MG63 (cell line): ENCODE measurements around the gene YES1. TPM values are rescaled to one million over a fixed set of nuclear protein-coding genes. Genes with fewer than 3 reads are reported as not detected.

Experiments
- DNase-seq: peaks from one replicate; pipeline ENCODE4 v3.0.0-alpha.2; 2020
- H3K27me3 ChIP-seq: fragments of 250-450 bp; sonication (Bioruptor Pico); 2 replicates; pipeline ENCODE4 v1.5.1; 2020; ENCODE audit warnings: mild to moderate bottlenecking, moderate library complexity
- H3K36me3 ChIP-seq: fragments of 250-450 bp; sonication (Bioruptor Pico); 2 replicates; pipeline ENCODE4 v1.5.1; 2020; ENCODE audit warnings: mild to moderate bottlenecking, moderate library complexity
- H3K4me3 ChIP-seq: fragments of 250-450 bp; sonication (Bioruptor Pico); 2 replicates; pipeline ENCODE4 v1.5.1; 2020; ENCODE audit warnings: mild to moderate bottlenecking, moderate library complexity
- H3K9me3 ChIP-seq: fragments of 250-450 bp; sonication (Bioruptor Pico); 2 replicates; pipeline ENCODE4 v1.5.1; 2020; ENCODE audit warnings: mild to moderate bottlenecking, moderate library complexity
- total RNA-seq: library from RNA; depleted of rRNA; stranded (reverse); fragments of >200 nt; shearing (Covaris generic); gene quantifications from 2 replicates; pipeline ENCODE4 v1.2.3, GENCODE V29; 2014; ENCODE audit warnings: low replicate concordance; rRNA removed

Gene YES1
- 68.5 and 95.9 TPM in 2 replicates for total RNA-seq

DNA sequence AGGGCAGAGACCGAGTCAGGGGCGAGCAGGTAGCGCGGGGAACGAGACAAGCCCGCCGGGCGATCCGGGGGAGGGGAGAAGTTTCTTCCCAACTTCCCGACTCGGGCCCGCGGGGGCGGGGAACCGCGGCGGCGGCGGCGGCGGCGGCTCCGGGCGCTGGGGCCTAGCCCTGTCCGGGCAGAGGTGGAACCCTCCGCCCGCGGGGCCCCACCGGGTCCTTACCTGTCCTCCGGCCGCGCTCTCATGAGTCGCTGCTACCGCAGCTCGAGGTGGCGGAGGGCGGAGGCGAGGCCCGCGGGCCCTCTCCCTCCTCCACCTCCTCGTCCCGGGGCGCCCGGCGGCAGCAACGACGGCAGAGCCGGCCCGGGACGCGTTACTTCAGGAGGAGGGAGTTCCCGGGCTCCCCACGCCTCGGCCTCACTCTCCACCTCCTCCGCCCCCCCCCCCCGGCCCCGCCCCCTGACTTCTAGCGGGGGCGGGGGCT is at the start of gene YES1:
Gene YES1 (minus strand): TSS at position 351 of the 484 bp plus-strand sequence. CDS start 55,415 bp downstream, outside the sequence.
- Histone ChIP-seq H3K4me3 (peak within 1 kb of the TSS; percentile 83), H3K36me3 (no peaks in the 10 kb centered on the region), H3K9me3 (no peaks in the 10 kb centered on the region), H3K27me3 (no peaks in the 10 kb centered on the region)
- DNase-seq, result peak; percentile 66

DNA sequence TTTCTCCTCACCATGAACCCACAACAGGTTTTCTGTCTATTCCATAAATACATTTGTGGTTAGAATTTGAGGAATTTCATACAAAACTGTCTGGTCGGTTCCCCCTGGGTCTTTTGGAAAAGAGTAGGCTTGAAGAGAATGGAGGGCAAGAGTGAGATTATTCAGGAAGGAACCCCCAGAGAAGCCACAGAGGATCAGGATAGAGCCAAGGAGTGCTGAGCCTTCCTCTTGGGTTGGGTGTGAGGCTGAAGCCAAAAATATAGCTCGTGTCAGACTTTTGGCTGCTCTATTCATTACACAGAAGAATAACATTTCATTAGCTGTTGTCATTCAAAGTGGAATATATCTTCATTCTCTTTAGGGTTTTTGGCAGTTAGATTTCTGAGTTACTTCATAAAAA is 45.9 kb upstream of the YES1 start:
- H3K9me3 ChIP-seq, result no peaks in the 10 kb centered on the region
- DNase-seq, result peak; percentile 53
- no peaks in the 10 kb centered on the region for H3K27me3 ChIP-seq
- no peaks in the 10 kb centered on the region for H3K36me3 ChIP-seq
- H3K4me3 ChIP-seq, result no peak overlapping the region

DNA sequence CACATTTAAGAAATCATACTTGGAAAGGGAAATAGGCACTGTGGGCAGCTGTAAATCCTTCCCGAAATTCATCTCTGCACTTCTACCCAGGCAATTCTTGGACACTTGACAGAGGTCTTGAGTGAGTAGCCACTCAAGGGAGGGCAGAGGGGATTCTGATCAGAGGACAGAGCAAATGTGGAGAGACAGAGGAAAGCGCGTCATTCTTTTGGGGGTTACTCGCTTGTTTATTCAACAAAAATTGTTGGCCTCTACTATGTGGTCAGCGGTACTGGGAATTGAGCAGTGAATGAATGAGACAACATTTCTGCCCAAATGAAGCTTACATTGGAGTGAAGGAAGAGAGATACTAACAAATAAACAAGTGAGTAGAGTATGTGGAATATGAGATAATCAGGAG is 41.4 kb upstream of the YES1 start:
- H3K4me3 ChIP-seq, result no peak overlapping the region
- no peaks in the 10 kb centered on the region for H3K9me3 ChIP-seq
- H3K27me3 ChIP-seq, result no peaks in the 10 kb centered on the region
- DNase-seq, result peak; percentile 61
- H3K36me3 ChIP-seq, result no peaks in the 10 kb centered on the region

DNA sequence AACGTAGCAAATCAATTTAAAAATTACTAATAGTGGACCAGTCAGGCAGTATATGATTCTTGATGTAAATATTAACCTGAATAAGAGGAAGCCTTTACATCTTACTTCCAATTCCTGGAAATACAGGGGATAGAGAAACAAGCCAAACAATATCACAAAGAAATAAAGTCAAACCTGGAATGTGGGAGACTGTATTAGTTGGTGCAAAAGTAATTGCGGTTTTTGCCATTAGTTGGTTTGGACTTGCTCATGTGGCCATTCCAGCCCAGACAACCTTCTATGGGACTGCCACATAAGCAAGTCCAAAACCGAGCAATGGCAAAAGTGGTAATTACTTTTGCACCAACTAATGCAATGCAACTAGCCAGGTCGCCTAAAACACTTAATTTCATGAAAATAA is 38.9 kb upstream of the YES1 start:
- Histone ChIP-seq H3K4me3 (no peak overlapping the region), H3K27me3 (no peaks in the 10 kb centered on the region), H3K9me3 (no peaks in the 10 kb centered on the region), H3K36me3 (no peaks in the 10 kb centered on the region)
- DNase-seq, result no peak

DNA sequence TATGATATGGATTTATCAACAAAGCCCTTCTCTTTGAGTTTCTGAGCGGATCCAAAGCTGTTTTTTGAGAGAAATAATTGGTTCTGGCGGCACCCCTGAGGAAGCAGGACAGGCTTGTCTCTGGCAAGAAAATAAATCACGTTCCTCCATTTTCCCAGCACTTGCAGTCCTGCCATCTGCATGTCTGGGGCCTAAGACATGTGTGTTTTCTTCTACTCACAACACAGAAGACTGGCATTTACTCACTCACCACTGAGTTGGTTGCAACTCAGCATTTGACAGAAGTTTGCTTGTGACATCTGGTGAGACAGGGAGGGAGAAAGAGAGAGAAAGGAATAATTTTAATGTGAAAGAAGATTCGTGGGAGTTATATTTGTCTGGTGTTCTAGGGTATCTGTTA is 37.0 kb upstream of the YES1 start:
- H3K4me3 ChIP-seq, result no peak overlapping the region
- no peaks in the 10 kb centered on the region for H3K36me3 ChIP-seq
- no peak for DNase-seq
- H3K27me3 ChIP-seq, result no peaks in the 10 kb centered on the region
- H3K9me3 ChIP-seq, result no peaks in the 10 kb centered on the region

DNA sequence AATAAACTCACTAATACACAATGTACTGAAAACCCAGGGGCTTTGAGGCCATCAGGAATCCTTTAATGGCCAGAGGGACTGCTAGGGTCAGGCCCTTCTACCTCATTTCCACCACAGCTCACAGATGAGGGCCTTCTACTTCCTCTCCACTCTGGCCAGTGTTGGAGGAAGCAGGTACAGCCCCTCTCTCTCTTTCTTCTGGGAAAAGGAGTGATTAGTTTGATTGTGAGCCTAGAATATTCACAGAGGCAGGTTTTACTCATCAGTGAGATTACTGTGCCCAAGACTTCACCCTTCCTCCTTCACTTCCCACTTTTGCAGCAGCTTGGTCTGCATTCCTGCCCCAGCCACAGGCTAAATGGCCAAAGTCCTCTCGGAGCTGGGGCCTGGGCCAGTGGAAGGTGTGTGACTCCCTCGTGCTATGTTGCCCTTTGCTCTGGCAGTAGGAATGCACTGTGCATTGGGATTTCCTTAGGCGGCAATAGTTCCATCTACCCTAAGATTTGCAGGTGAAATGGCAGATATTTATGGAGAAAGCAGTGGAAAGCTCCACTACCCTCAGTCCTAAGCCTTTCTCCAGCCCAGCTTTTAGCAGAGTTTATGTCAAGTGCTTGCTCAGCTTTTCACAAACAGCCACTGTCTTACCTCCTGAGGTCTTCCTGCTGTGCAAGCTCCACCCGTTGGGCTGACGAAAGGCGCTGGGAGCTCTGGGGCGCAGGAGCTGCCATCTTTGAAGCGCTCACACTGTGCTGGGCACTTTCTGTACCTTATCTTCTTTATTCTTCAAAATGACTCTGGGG is 36.2 kb upstream of the YES1 start:
- no peak overlapping the region for H3K4me3 ChIP-seq
- H3K9me3 ChIP-seq, result no peaks in the 10 kb centered on the region
- H3K27me3 ChIP-seq, result no peaks in the 10 kb centered on the region
- no peak for DNase-seq
- H3K36me3 ChIP-seq, result no peaks in the 10 kb centered on the region

DNA sequence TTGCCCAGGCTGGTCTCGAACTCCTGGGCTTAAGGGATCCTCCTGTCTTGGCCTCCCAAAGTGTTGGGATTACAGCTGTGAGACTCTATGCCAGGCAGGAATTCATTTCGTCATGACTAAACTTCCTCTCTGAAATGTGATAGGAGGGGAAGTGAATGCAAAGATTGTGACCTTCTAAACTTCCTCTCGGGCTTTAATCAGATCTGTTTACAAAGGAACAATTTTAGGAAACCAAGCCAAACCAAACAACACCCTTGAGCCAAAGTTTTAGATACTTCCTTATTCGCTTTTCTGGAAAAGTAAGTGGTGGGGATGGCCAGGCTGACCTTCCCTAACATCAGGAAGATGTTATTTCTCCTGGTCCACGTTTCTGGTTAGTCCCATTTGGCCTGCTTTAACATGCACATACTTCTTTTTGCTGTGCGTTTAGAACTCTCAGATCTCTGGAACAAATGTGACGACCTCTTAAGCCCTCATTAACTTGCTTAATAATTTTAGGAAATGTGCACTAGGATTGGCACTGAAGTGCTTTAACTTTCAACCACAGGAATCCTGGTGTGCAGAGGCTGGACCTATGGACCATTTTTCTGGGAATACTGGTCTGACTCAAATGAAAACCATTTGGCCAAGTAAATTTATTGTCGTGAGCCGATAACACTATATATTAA is 33.2 kb upstream of the YES1 start:
- Histone ChIP-seq H3K36me3 (no peaks in the 10 kb centered on the region), H3K9me3 (no peaks in the 10 kb centered on the region), H3K27me3 (no peaks in the 10 kb centered on the region), H3K4me3 (no peak overlapping the region)
- peak; percentile 48 for DNase-seq

DNA sequence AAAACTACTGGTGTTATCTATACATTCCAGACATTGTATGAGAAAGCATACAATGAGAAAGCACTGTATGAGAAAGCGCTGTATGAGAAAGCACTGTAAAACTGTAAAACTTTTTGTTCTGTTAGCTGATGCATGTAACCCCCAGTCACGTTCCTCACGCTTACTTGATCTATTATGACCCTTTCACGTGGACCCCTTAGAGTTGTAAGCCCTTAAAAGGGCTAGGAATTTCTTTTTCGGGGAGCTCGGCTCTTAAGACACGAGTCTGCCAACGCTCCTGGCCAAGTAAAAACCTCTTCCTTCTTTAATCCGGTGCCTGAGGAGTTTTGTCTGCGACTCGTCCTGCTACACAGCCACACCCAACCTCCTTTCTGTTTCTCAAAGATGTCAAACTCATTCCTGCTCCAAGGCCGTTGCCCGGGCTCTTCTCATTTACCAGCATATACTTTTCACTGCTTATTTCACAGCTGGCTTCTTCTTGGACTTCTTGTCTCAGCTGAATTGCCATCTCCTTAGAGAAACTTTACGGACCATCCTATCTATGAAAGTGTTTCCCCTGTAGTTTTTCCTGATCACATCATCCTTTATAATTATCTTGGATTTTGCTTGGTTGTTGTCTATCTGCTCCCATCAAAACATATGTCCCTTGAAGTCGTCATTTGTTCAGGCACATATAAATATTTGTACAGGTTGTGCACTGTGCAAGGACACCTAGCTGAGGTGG is 29.8 kb upstream of the YES1 start:
- Histone ChIP-seq H3K4me3 (no peak overlapping the region), H3K36me3 (no peaks in the 10 kb centered on the region), H3K9me3 (no peaks in the 10 kb centered on the region), H3K27me3 (no peaks in the 10 kb centered on the region)
- no peak for DNase-seq

DNA sequence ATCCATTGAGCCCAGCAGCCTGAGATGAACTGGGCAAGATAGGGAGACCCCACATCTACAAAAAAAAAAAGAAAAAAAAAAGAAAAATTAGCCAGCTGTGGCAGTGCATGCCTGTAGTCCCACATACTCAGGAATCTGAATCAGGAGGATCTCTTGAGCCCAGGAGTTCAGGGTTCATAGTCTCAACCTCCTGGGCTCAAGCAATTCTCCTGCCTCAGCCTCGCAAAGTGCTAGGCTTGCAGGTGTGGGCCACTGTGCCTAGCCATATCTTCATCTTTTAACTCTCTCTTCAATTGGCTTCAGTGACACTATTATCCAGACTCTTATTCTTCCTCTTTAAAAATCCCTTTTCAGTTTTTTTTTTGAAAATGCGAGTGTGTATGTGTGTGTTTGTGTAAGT is 28.5 kb upstream of the YES1 start:
- no peaks in the 10 kb centered on the region for H3K9me3 ChIP-seq
- no peak overlapping the region for H3K4me3 ChIP-seq
- no peak for DNase-seq
- no peaks in the 10 kb centered on the region for H3K36me3 ChIP-seq
- H3K27me3 ChIP-seq, result no peaks in the 10 kb centered on the region

DNA sequence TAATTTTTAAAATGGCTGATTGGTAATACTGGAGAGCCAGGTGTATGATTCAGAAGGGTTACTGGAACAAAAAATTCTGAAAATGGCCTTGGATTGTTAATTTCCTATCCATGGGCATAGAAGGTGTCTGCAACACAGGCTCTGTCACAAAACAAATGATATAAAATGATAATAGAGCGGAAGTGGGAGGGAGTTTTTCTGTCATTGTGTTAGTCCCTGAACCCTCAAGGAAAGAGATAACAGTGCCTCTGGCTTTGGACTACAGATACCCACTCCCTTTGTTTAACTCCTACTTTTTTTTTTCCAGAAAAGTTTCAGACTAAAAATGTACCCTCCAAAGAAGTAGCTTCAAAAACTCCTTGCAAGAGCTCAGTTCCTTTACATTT is 28.0 kb upstream of the YES1 start:
- Histone ChIP-seq H3K4me3 (no peak overlapping the region), H3K9me3 (no peaks in the 10 kb centered on the region), H3K27me3 (no peaks in the 10 kb centered on the region), H3K36me3 (no peaks in the 10 kb centered on the region)
- no peak for DNase-seq

DNA sequence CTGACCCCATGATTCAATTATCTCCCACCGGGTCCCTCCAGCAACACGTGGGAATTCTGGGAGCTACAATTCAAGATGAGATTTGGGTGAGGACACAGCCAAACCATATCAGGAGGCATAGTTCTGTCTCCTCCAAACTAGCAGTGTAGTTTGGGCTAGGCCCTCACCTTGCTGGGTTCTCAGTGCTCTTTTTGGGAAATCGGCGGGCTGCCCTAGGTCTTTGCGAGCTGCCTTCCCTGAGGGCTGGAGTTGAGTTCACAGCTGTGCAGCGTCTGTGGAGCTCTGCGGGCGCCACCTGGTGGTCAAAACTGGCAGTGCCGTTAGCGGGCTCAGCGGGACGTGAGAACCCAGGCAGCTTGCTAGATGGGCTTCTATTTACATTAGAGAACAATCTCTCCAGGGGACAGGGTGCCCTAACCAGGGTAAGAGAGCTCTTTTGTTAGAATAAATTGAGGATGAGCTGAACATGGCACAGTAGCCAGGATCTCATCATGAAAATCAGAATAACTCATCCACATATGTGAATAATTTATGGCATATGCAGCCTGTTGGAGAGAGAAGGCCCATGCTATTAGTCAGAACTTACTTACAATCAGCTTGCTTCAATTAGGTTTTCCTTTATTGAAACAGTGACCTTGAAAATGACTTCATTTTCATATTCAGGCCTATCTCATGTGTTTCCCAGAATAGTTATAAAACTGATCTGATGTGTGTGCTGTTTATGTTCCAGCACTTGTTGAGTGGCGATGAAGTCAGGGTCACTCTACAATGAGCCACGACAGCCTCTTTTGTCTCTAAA is 27.4 kb upstream of the YES1 start:
- Histone ChIP-seq H3K27me3 (no peaks in the 10 kb centered on the region), H3K36me3 (no peaks in the 10 kb centered on the region), H3K4me3 (no peak overlapping the region), H3K9me3 (no peaks in the 10 kb centered on the region)
- DNase-seq, result peak; percentile 75

DNA sequence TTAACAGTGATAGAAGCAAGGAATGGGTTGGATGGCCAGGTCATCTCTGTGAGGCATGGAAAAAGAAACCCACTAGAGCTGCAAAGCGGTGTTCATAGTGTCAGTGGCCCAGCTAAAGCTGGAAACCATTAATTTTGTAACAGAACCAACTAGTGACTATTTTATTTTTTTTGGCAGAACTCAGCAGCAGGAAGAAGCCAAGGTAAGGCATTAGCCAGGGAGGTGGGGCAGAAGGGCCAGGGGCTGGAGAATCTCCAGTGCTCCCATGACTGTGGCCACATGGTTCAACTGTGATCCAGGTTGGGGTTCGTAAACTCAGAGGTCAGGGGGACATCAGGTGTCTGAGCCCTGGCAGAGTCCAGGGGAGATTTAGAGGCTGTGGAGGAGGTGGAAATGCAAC is 25.9 kb upstream of the YES1 start:
- no peak overlapping the region for H3K4me3 ChIP-seq
- no peaks in the 10 kb centered on the region for H3K36me3 ChIP-seq
- H3K27me3 ChIP-seq, result no peaks in the 10 kb centered on the region
- H3K9me3 ChIP-seq, result no peaks in the 10 kb centered on the region
- DNase-seq, result peak; percentile 13

DNA sequence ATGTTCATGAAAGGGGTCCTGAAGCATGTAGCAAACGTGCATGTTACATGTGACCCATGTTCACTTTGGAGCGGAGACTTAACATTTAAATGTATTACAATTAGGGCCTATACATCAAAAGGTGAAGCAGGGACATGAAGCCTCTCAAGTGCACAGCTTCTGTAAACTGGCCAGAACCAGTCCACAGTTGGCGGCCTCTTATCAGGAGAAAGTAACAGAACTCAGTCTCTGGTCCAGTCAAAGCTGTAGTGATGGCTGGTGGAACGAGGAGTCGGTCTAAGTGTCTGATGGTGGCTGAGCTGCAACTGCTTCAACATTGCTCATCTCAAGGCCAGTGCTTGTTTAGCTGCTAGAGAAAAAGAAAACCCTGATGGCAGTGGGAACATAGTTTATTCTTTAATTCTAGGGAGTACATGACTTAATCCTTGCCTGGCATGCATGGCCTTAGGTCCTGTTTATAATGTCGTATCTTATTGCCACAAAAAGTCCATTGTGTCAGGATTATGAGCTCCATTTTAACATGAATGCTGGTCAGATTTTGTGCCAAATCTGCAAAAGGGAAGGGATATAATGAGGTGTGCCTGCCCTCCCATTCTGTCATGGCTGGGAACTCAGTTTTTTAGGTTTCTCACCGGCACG is 22.2 kb upstream of the YES1 start:
- Histone ChIP-seq H3K27me3 (no peaks in the 10 kb centered on the region), H3K4me3 (no peak overlapping the region), H3K9me3 (no peaks in the 10 kb centered on the region), H3K36me3 (no peaks in the 10 kb centered on the region)
- DNase-seq, result no peak

DNA sequence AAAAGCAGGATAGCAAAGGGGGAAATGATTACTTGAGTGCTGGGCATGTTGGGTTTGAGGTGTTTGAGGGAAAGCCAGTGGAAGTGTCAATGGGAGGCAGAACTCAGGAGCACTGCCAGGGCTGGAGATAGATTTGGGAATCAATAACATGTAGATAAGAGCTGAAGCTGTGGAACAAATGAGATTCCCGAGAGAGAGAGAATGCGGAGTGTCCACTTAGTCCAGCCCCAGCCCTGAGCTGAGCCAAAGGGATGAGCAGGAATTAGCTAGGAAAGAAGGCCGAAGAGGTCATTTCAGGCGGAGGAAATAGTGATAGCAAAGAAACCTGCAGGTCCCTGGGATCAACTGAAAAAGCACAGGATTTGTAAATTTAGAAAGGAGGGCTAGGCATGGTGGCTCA is 21.2 kb upstream of the YES1 start:
- no peak for DNase-seq
- Histone ChIP-seq H3K9me3 (no peaks in the 10 kb centered on the region), H3K36me3 (no peaks in the 10 kb centered on the region), H3K27me3 (no peaks in the 10 kb centered on the region), H3K4me3 (no peak overlapping the region)

DNA sequence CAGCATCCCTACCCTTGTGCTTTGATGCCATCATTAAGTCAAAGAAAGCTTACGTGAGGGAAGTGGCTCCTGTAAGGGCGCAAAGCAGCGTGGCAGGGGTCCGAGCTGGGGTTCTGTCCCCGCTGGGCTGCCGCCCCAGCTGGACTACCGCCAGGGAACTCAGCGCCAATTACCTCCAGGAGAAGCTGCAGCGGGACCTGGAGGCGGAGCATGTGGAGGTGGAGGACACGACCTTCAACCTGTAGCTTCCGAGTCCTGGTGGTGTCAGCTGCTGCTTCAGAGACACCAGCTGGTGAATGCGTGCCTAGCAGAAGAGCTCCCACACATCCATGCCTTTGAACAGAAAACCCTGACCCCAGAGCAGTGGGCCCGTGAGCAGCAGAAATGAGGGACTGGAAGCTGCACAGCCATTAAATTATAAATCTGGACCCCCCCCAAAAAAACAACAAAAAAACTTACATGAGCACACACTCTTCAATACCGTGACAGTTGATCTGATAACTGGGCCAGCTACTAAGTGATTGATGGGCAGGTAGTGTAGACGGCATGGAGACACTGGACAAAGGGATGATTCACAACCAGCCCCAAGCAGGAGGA is 20.1 kb upstream of the YES1 start:
- Histone ChIP-seq H3K9me3 (no peaks in the 10 kb centered on the region), H3K4me3 (no peak overlapping the region), H3K36me3 (no peaks in the 10 kb centered on the region), H3K27me3 (no peaks in the 10 kb centered on the region)
- DNase-seq, result no peak
